Stimulated activated effector memory CD8-positive, alpha-beta T cell treated with anti-CD3 and anti-CD28 coated beads, Interleukin-12 subunit alpha, Interleukin-12 subunit beta, amount 100 ng/mL, for 72 hours (primary cell): ENCODE results near the gene IGSF8.

Experiments
- ATAC-seq: fragments of 150-1000 bp; cut with Tn5 transposase; 2 replicates; pipeline ENCODE4 v1.10.0; 2021
- DNase-seq, 2 donors: peaks; one replicate each; pipeline ENCODE4 v3.0.0; 2021 to 2022; ENCODE audit warnings: low spot score in 2 of 2
- H3K27ac Mint-ChIP-seq: one replicate; pipeline ENCODE4 v1.8.0; 2022; ENCODE audit warnings: mild to moderate bottlenecking, mixed read lengths
- H3K36me3 Mint-ChIP-seq: one replicate; pipeline ENCODE4 v1.8.0; 2022; ENCODE audit warnings: mild to moderate bottlenecking, mixed read lengths
- H3K4me1 Mint-ChIP-seq: one replicate; pipeline ENCODE4 v1.8.0; 2022; ENCODE audit warnings: mixed read lengths
- H3K4me3 Mint-ChIP-seq: one replicate; pipeline ENCODE4 v1.8.0; 2022; ENCODE audit warnings: mild to moderate bottlenecking, mixed read lengths
- H3K9me3 Mint-ChIP-seq: one replicate; pipeline ENCODE4 v1.8.0; 2022; ENCODE audit warnings: mixed read lengths

Gene IGSF8

DNA sequence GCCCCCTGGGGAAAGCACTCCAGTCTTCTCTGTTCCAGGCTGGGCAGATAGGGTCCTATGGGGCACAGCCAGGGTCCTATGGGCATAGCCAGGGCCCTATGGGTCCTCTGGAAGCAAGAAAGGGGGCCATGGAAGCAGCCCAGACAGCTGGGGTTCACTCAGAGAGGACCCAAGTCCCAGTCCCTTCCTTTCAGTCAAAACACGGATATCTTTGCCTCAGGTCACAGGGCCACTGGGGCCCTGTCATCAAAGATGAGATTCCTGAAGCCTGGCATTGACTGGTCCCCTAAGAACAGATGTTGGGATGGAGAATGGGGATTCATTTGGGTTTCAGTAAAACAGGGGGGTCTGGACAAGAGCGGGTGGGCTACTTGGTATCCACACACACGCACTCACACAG lies 8.5 kb downstream of the IGSF8 start:
- Mint-ChIP-seq H3K4me1 (peaks cover 13% of the 10 kb centered on the region), H3K27ac (peak overlapping the region; percentile 62), H3K4me3 (no peak overlapping the region), H3K36me3 (peaks cover 52% of the 10 kb centered on the region), H3K9me3 (no peaks in the 10 kb centered on the region)
- DNase-seq (no peak), ATAC-seq (no peak)

DNA sequence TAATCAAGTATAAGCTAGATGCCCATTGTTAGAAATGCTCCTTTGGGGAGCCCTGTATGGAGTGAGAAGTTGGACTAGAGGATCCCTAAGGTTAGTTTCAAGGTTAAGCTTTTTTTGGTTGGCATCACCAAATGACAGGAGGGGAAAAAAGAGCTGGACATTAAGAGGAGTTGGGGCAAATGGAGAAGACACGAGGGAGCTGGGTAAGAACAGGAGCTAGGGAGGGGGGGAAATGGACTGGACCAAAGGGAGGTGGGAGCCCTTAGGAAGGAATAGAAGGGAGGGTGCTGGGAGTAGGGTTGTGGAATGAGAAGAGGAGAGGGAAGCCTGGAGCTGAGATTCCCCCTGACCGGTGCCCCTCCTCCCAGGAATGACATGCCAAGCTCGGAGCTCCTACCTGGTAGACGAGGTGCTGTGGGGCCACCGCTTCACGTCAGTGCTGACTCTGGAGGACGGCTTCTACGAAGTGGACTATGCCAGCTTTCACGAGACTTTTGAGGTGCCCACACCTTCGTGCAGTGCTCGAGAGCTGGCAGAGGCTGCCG lies 11.2 kb downstream of the IGSF8 start:
- H3K27ac Mint-ChIP-seq = no peak overlapping the region
- no peak overlapping the region for H3K4me3 Mint-ChIP-seq
- ATAC-seq (no peak), DNase-seq (no peak)
- peaks cover 18% of the 10 kb centered on the region for H3K4me1 Mint-ChIP-seq
- no peaks in the 10 kb centered on the region for H3K9me3 Mint-ChIP-seq
- H3K36me3 Mint-ChIP-seq = peaks cover 46% of the 10 kb centered on the region

DNA sequence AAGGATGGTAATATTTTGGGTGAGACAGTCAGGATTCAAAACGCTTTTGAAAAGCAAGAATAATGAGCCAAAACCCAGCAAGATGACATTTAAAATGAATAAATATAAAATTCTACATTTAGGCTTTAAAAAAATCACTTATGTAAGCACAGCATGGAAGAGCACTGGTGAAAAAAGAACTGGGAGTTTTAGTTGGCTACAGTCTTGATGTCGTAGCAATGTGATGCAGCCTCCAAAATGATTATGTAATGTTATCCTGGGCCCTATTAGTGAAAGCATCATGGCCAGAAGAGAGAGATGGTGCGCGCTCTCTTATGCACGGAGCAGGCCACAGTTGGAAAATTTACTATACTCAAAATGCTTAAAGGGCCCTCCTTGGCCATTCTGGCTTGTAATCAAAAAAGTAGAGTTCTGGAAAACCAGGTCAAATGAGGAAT lies 11.9 kb downstream of the IGSF8 start:
- H3K9me3 Mint-ChIP-seq = no peaks in the 10 kb centered on the region
- no peak overlapping the region for H3K27ac Mint-ChIP-seq
- no peak overlapping the region for H3K4me3 Mint-ChIP-seq
- H3K4me1 Mint-ChIP-seq = peaks cover 18% of the 10 kb centered on the region
- H3K36me3 Mint-ChIP-seq = peaks cover 39% of the 10 kb centered on the region
- DNase-seq = no peak
- ATAC-seq = no peak

DNA sequence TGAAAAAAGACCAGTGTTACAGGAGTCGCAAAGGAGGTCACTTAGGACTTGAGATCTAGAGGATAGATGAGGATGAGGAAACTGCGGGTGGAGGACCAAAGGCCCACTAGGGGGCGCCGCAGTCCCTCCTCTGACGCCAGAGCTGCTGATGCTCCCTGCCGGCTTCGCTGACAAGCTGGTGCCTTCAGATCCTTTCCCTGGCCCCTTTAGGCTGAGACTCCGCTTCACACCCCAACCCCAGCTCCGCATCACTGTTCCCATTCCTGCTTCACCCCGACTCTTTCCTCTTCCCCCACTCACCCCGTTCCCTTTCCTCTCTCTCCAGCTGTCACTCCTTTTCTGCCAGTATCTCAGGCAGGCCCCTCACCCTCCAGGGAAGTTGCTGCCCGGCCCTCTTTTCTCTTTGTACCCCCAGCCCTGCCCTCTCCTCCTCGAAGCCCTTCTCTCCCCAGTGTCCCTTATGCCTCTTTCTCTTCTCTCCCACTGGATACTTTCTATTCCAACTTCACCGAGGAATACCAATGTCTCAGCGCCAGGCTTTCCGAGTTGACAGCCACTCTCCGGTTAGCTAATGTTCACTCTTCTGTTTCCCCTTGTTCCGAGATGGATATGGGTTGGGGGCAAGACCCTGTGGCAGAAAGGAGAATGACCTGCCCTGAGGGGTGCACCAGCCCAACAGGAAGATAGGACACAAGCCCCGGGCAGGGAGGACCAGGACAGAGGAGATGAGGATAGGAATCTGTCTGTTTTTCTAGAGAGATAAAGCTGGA lies 12.5 kb downstream of the IGSF8 start:
- DNase-seq = peak; percentile 68 to 88
- H3K4me3 Mint-ChIP-seq = no peak overlapping the region
- no peaks in the 10 kb centered on the region for H3K9me3 Mint-ChIP-seq
- peak overlapping the region; percentile 3 for H3K27ac Mint-ChIP-seq
- H3K4me1 Mint-ChIP-seq = peaks cover 24% of the 10 kb centered on the region
- peak; percentile 76 for ATAC-seq
- peaks cover 33% of the 10 kb centered on the region for H3K36me3 Mint-ChIP-seq

DNA sequence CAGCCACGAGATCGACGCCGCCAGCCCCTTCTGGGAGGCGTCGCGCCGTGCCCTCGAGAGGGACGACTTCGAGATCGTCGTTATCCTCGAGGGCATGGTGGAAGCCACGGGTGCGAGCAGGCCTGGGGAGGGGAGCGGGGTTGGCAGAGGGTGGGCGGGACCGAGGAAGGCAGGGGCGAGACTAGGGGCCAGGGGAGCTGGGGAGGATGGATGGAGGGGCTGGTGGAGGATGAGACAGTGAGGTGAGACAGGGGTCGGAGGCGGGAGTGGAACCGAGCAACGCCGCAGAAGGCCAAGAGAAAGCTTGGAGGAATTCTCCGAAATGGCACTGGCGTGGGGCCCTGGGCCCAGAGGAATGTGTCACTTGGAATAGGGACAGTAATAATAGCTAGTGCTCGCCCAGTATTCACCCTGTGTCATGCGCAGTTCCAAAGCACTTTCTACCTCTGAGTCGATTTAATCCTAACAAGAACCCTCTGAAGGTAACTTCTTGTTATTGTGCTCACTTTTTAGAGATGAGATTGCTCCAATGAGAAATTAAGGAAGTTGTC lies 13.6 kb downstream of the IGSF8 start:
- DNase-seq (no peak), ATAC-seq (no peak)
- no peak overlapping the region for H3K4me3 Mint-ChIP-seq
- H3K27ac Mint-ChIP-seq = no peak overlapping the region
- no peaks in the 10 kb centered on the region for H3K9me3 Mint-ChIP-seq
- peaks cover 22% of the 10 kb centered on the region for H3K4me1 Mint-ChIP-seq
- peaks cover 31% of the 10 kb centered on the region for H3K36me3 Mint-ChIP-seq

DNA sequence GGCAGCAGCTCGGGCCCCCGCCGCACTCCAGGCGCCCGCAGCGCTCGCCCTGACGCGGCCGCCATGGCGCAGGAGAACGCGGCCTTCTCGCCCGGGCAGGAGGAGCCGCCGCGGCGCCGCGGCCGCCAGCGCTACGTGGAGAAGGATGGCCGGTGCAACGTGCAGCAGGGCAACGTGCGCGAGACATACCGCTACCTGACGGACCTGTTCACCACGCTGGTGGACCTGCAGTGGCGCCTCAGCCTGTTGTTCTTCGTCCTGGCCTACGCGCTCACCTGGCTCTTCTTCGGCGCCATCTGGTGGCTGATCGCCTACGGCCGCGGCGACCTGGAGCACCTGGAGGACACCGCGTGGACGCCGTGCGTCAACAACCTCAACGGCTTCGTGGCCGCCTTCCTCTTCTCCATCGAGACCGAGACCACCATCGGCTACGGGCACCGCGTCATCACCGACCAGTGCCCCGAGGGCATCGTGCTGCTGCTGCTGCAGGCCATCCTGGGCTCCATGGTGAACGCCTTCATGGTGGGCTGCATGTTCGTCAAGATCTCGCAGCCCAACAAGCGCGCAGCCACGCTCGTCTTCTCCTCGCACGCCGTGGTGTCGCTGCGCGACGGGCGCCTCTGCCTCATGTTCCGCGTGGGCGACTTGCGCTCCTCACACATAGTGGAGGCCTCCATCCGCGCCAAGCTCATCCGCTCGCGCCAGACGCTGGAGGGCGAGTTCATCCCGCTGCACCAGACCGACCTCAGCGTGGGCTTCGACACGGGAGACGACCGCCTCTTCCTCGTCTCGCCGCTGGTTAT lies 14.2 kb downstream of the IGSF8 start:
- Mint-ChIP-seq H3K36me3 (peaks cover 24% of the 10 kb centered on the region), H3K4me1 (peaks cover 22% of the 10 kb centered on the region), H3K4me3 (peak overlapping the region; percentile 54), H3K27ac (no peak overlapping the region), H3K9me3 (no peaks in the 10 kb centered on the region)
- peak; percentile 54 to 82 for DNase-seq
- ATAC-seq = peak; percentile 71

DNA sequence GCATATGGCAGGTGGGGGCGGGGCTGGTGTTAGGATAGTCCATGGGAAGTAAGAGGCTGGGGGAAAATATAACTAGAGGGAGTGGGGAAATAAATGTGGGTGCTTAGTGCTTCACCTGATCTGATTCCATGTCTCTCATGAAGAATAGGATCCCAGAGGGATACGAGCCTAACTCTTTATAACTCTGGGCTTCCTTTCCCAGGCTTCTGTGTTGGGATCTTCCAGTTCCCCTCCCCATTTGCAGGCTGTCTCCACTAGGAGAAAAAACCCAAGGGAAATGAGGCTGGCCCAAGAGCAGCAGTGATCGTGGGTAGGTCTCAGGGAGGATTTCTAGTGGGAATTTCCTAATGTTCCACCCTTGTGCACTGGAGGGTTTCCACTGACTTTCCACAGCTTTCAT lies 15.5 kb downstream of the IGSF8 start:
- Mint-ChIP-seq H3K27ac (no peak overlapping the region), H3K36me3 (peaks cover 13% of the 10 kb centered on the region), H3K4me1 (peaks cover 22% of the 10 kb centered on the region), H3K4me3 (peak overlapping the region; percentile 54), H3K9me3 (no peaks in the 10 kb centered on the region)
- no peak for DNase-seq
- ATAC-seq = no peak

DNA sequence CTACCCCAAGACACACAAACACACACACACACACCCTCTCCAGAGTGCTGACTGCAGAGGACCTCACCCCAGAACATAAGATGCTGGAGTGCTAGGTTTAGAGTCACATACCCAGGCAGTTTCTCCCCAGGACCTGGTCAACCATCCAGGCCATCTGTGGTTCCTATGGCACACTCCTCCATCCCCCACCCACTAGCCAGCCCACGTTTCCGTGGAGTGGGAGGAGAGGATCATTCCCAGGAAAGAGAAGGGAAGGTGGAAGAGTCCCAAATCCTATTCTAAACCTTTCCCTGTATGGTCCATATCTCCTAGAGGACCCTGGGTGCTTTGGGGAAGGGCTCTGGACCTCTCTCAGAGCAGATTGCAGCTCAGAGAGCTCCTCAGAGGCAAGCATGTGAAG lies 15.9 kb downstream of the IGSF8 start:
- peak overlapping the region; percentile 54 for H3K4me3 Mint-ChIP-seq

DNA sequence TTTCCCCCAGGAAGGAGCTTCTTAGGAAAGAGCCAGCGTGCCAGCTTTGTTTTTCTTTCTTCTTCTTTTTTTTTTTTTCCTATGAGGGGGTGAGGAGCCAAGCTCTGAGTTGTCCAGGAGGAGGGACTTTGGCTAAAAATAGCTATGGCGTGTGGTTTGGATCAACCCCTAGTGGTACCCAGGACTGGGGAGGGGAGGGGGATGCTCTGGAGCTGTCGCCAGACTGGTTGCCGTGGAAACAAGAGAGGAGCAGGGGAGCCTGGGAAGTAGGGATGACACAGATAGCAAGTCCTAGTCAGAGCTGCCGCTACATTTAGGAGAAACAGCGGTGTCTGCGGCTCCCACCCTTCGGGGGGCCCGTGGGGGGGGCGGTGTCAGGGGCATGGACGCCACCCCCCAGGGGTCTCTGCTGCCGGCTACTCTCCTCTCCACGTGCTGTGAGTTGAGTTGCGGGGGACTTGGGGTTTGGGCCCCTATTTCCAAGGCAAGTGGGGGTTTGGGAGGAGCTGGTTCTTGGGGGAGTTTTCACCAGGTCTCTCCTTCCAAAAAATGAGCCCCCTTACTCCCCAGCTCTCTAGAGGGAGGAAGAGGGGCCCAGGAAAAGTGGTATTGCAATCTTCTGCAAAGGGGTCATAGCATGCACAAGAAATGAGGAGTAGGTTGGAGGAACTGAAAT lies 17.0 kb downstream of the IGSF8 start, which contains the start of gene KCNJ9:
KCNJ9 (plus strand) TSS at position 278 of the 676 bp plus-strand sequence. CDS start 2,493 bp downstream, outside the sequence.
- H3K9me3 Mint-ChIP-seq = no peaks in the 10 kb centered on the region
- no peak within 1 kb of the TSS for H3K4me3 Mint-ChIP-seq
- DNase-seq (no peak), ATAC-seq (no peak)
- H3K36me3 Mint-ChIP-seq = peaks cover 8% of the 10 kb centered on the region
- H3K27ac Mint-ChIP-seq = no peak within 1 kb of the TSS
- peaks cover 22% of the 10 kb centered on the region for H3K4me1 Mint-ChIP-seq

More for the DNA sequence above, 15.9 kb downstream of the IGSF8 start:
- ATAC-seq (no peak), DNase-seq (no peak)
- Mint-ChIP-seq H3K4me1 (peaks cover 22% of the 10 kb centered on the region), H3K27ac (no peak overlapping the region), H3K36me3 (peaks cover 13% of the 10 kb centered on the region), H3K9me3 (no peaks in the 10 kb centered on the region)

DNA sequence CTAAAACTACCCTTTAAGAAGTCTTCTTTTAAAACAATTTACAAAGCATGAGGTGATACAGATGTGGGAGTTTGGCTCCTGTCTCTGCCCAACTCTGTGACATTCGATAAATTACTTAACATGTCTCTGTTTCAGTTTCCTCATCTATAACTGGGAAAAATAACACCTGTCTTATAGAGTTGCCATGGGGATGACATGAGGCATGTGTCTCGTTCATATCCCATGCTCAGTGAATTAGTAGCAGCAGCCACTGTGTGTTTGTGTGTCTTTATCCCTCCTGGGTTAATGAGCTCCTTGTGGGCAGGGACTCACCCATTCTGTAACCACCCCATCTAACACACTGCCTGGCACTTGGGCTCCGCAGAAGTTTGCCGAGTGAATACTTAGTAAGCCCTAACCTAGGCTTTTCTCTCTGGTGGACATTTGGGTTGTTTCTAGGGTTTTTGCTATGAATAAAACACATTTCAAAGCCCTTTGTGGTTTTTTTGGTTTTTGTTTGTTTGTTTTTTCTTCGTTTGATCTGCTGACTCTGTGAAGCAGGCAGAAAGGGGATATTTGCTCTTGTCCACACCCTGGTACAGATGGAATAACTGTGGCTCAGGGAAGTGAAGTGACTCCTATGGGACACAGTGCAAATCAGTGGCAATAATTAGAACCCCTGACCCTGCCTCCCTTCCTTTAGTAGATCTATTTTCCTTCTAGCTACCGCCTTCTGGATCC lies 17.9 kb downstream of the IGSF8 start:
- Mint-ChIP-seq H3K4me3 (no peak overlapping the region), H3K4me1 (peaks cover 16% of the 10 kb centered on the region), H3K27ac (no peak overlapping the region), H3K36me3 (no peaks in the 10 kb centered on the region), H3K9me3 (no peaks in the 10 kb centered on the region)
- ATAC-seq (no peak), DNase-seq (no peak)

DNA sequence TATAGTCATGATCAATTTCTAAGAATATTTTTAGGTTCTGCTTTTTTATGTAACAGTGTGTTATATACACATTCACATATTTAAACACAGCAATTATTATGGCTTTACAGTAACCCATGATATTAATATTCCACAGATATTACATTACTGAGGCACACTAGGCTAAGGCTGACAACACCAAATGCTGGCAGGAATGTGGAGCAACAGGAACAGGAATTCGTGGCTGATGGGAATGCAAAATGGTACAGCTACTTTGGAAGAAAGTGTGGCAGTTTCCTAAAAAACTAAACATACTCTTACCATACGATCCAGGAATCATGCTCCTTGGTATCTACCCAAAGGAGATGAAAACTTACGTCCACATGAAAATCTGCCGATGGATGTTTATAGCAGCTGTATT lies 19.0 kb downstream of the IGSF8 start:
- Mint-ChIP-seq H3K9me3 (no peaks in the 10 kb centered on the region), H3K4me1 (peaks cover 14% of the 10 kb centered on the region), H3K36me3 (no peaks in the 10 kb centered on the region), H3K27ac (no peak overlapping the region), H3K4me3 (no peak overlapping the region)
- ATAC-seq = no peak
- DNase-seq = no peak

DNA sequence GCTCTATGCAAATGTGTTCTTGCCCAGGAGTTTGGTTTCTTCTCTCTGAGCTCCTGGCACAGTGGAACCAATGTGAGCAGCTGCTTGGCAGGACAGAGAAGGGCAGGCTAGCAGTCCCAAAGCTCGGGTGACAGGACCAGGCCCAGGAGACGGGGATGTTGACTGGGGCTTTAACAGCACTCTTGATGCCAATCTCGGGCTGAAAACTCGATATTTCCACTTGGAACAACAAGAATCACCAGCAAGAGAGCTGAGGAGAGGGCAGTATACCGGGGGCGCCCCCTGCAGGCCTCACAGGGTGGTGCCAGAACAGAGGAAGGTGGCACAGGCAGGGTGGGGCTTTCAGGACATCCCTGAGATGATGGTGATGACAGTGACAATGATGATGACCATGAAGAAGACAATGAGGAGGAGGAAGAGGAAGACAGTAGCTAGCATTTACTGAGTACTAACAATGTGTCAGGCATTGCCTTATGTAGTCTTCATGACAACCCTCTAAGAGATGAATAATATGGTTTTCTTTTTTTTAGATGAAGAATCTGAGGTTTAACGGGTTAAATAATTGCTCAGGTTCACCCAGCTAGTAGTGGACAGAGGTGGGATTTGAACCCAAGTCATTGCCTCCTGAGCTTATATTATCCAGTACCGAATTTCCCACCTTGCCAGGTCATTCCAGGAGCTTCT lies 19.8 kb downstream of the IGSF8 start:
- ATAC-seq (peak; percentile 90), DNase-seq (peak; percentile 39 to 85)
- Mint-ChIP-seq H3K9me3 (no peaks in the 10 kb centered on the region), H3K4me3 (no peak overlapping the region), H3K27ac (no peak overlapping the region), H3K4me1 (peaks cover 9% of the 10 kb centered on the region), H3K36me3 (no peaks in the 10 kb centered on the region)

DNA sequence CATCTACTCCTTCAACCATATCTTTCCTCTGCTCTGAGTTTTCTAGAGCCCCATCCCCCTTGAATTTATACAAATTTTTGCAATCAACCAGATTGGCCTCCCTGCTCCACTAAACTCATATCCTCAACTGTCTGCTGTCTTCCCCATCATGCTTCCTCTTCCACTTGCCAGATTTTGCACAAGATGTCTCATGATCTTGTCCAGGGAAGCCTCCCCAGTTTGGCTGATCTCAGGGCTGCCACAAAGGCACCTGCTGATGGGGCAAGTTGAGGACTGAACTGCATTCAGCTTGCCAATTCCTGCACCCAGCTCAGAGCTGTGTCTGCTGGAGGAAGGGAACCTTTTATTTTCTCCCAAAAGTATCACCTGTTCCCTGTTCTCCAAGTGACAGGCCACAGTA lies 20.9 kb downstream of the IGSF8 start:
- no peak overlapping the region for H3K27ac Mint-ChIP-seq
- H3K36me3 Mint-ChIP-seq = no peaks in the 10 kb centered on the region
- no peak overlapping the region for H3K4me3 Mint-ChIP-seq
- peaks cover 9% of the 10 kb centered on the region for H3K4me1 Mint-ChIP-seq
- DNase-seq = no peak
- ATAC-seq = no peak
- H3K9me3 Mint-ChIP-seq = no peaks in the 10 kb centered on the region

DNA sequence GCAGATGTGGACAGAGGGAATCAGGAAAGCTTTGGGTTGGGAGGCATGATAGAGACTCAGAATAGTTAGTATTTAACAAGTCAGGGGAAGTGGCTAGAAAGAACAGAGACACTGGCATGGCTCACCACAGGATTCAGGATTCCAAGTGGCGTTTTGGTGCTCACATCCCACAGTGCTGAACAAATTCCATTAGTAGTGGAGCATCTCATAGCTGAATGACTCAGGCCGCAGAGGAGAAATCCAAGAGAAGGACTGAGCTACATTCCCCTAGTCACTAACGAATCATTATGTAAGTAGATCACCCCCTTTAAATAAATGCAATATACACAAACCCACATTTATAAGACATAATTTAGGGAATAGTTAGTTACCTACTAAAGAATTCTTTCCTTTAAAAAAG lies 22.1 kb downstream of the IGSF8 start:
- Mint-ChIP-seq H3K4me3 (no peak overlapping the region), H3K9me3 (no peaks in the 10 kb centered on the region), H3K27ac (no peak overlapping the region), H3K36me3 (no peaks in the 10 kb centered on the region), H3K4me1 (peaks cover 14% of the 10 kb centered on the region)
- ATAC-seq (no peak), DNase-seq (no peak)
